ENCODE data around the gene PLEKHA4. TPM values are rescaled to one million over a fixed set of nuclear protein-coding genes. Genes with fewer than 3 reads are reported as not detected.
"Not testable (repeated sequence)": the region's sequence is repeated elsewhere in the genome, so short reads cannot be mapped to it uniquely, and the experiment has no call there.

PLEKHA4 gene
- total and polyA plus RNA-seq, 2 donors (not counting 1 experiment from before 2014, with no cell fraction given), result 4.3 to 6.2 TPM

GRCh38 chr19:48906324-48906723, 37.9 kb upstream of the PLEKHA4 start:
- Histone ChIP-seq H3K4me1 (ENCODE audit: control insufficient read depth in 2 of 2, insufficient read depth in 2 of 2, low read length in 2 of 2) (peaks cover 5 to 14% of the 10 kb centered on the region in 2 donors), H3K9ac (ENCODE audit: low read length) (no peak overlapping the region), H3K27me3 (replicated peaks in 1 of 4; ENCODE audit: control extremely low read depth in 1 of 4, control insufficient read depth in 3 of 4, insufficient read depth in 4 of 4, low read length in 3 of 4) (no peaks in the 10 kb centered on the region), H3K4me3 (ENCODE audit: control extremely low read depth in 1 of 5, extremely low read depth in 1 of 5, insufficient read depth in 1 of 5, low read depth in 2 of 5, low read length in 4 of 5) (no peak overlapping the region), H3K27ac (ENCODE audit: low read length in 2 of 2) (no peak overlapping the region), H3K36me3 (replicated peaks in 1 of 2; ENCODE audit: control extremely low read depth in 1 of 2, control insufficient read depth in 1 of 2, extremely low read depth in 1 of 2, insufficient read depth in 2 of 2, low read length in 1 of 2) (peaks cover 15 to 39% of the 10 kb centered on the region in 2 experiments), H3K79me2 (ENCODE audit: control insufficient read depth, insufficient read depth, low read length) (peaks cover 17% of the 10 kb centered on the region), H3K4me2 (replicated peaks; ENCODE audit: low read depth, low read length, poor library complexity, severe bottlenecking) (no peak overlapping the region), H2AFZ (ENCODE audit: insufficient read depth, low read depth, low read length, poor library complexity, severe bottlenecking) (no peak overlapping the region), H3K9me3 (ENCODE audit: control extremely low read depth in 1 of 3, control insufficient read depth in 2 of 3, insufficient read depth in 1 of 3, low read length in 2 of 3) (no peaks in the 10 kb centered on the region), H4K20me1 (ENCODE audit: control insufficient read depth, insufficient read depth, low read length, poor library complexity, severe bottlenecking) (peaks cover 8% of the 10 kb centered on the region)
- H3K27me3 Mint-ChIP-seq, result no peaks in the 10 kb centered on the region
- no peak overlapping the region for H3K27ac Mint-ChIP-seq
- intact Hi-C loops (cut with micrococcal nuclease), result no loop called here
- H3K9me3 Mint-ChIP-seq (ENCODE audit: insufficient read depth), result no peaks in the 10 kb centered on the region
- DNase-seq, result no peak
- WGBS (ENCODE audit: insufficient coverage), result 100% methylated on average over 1 of the region's 10 CpGs
- ATAC-seq (ENCODE audit: low read depth), result no peak
- ChIA-PET CTCF (no interaction called here), POLR2A (interaction anchor here (0.7 kb wide), 2 partner anchors 47 to 652 kb away, joined by 3 to 6 read pairs; no protein-coding TSS in a partner anchor)
- no peak overlapping the region for H3K4me3 Mint-ChIP-seq
- peaks cover 12% of the 10 kb centered on the region for H3K4me1 Mint-ChIP-seq
- TF ChIP-seq EZH2 (IDR thresholded peaks at IDR 0.05; ENCODE audit: borderline replicate concordance, insufficient read depth, low read depth, low read length, poor library complexity, severe bottlenecking), result no peak
- TF ChIP-seq CTCF (IDR thresholded peaks at IDR 0.05), result no peak

- H3K36me3 ChIP-seq (replicated peaks in 1 of 2; ENCODE audit: control extremely low read depth in 1 of 2, control insufficient read depth in 1 of 2, extremely low read depth in 1 of 2, insufficient read depth in 2 of 2, low read length in 1 of 2), result peaks cover 12 to 34% of the 10 kb centered on the region in 2 experiments
- no peaks in the 10 kb centered on the region for H3K27me3 ChIP-seq (replicated peaks in 1 of 4; ENCODE audit: control extremely low read depth in 1 of 4, control insufficient read depth in 3 of 4, insufficient read depth in 4 of 4, low read length in 3 of 4)
- WGBS (ENCODE audit: insufficient coverage), result 98% methylated on average over 11 of the region's 14 CpGs
- H2AFZ ChIP-seq (ENCODE audit: insufficient read depth, low read depth, low read length, poor library complexity, severe bottlenecking), result no peak overlapping the region
- DNase-seq (no peak), ATAC-seq (ENCODE audit: low read depth) (no peak)
- peaks cover 24% of the 10 kb centered on the region for H3K79me2 ChIP-seq (ENCODE audit: control insufficient read depth, insufficient read depth, low read length)
- no peak for TF ChIP-seq CTCF (IDR thresholded peaks at IDR 0.05)
- no peak for TF ChIP-seq EZH2 (IDR thresholded peaks at IDR 0.05; ENCODE audit: borderline replicate concordance, insufficient read depth, low read depth, low read length, poor library complexity, severe bottlenecking)
- H4K20me1 ChIP-seq (ENCODE audit: control insufficient read depth, insufficient read depth, low read length, poor library complexity, severe bottlenecking), result peaks cover 8% of the 10 kb centered on the region
- no peak overlapping the region for H3K27ac ChIP-seq (ENCODE audit: low read length in 2 of 2)
- Mint-ChIP-seq H3K4me3 (no peak overlapping the region), H3K9me3 (ENCODE audit: insufficient read depth) (no peaks in the 10 kb centered on the region), H3K4me1 (peaks cover 19% of the 10 kb centered on the region), H3K27me3 (no peaks in the 10 kb centered on the region), H3K27ac (no peak overlapping the region)
- no peak overlapping the region for H3K9ac ChIP-seq (ENCODE audit: low read length)
- H3K4me1 ChIP-seq (ENCODE audit: control insufficient read depth in 2 of 2, insufficient read depth in 2 of 2, low read length in 2 of 2), result peaks cover 12 to 21% of the 10 kb centered on the region in 2 donors
- CTCF ChIA-PET, result no interaction called here
- intact Hi-C loops (cut with micrococcal nuclease), result no loop called here
- no peaks in the 10 kb centered on the region for H3K9me3 ChIP-seq (ENCODE audit: control extremely low read depth in 1 of 3, control insufficient read depth in 2 of 3, insufficient read depth in 1 of 3, low read length in 2 of 3)
- H3K4me3 ChIP-seq (ENCODE audit: control extremely low read depth in 1 of 5, extremely low read depth in 1 of 5, insufficient read depth in 1 of 5, low read depth in 2 of 5, low read length in 4 of 5), result no peak overlapping the region
- POLR2A ChIA-PET, result no interaction called here
- H3K4me2 ChIP-seq (replicated peaks; ENCODE audit: low read depth, low read length, poor library complexity, severe bottlenecking), result no peak overlapping the region
Measured at GRCh38 chr19:48905664-48906063, 37.2 kb upstream of the PLEKHA4 start.

GRCh38 chr19:48903788-48904187, 35.4 kb upstream of the PLEKHA4 start:
- H2AFZ ChIP-seq (ENCODE audit: insufficient read depth, low read depth, low read length, poor library complexity, severe bottlenecking); ATAC-seq (ENCODE audit: low read depth); CTCF ChIA-PET; H3K4me3 ChIP-seq (ENCODE audit: control extremely low read depth in 1 of 5, extremely low read depth in 1 of 5, insufficient read depth in 1 of 5, low read depth in 2 of 5, low read length in 4 of 5); H3K9me3 ChIP-seq (ENCODE audit: control extremely low read depth in 1 of 3, control insufficient read depth in 2 of 3, insufficient read depth in 1 of 3, low read length in 2 of 3); H3K27ac ChIP-seq (ENCODE audit: low read length in 2 of 2); H3K9ac ChIP-seq (ENCODE audit: low read length); H3K4me3 Mint-ChIP-seq; H3K27me3 ChIP-seq (replicated peaks in 1 of 4; ENCODE audit: control extremely low read depth in 1 of 4, control insufficient read depth in 3 of 4, insufficient read depth in 4 of 4, low read length in 3 of 4); H3K27me3 Mint-ChIP-seq; intact Hi-C loops (cut with micrococcal nuclease); H3K4me2 ChIP-seq (replicated peaks; ENCODE audit: low read depth, low read length, poor library complexity, severe bottlenecking); H4K20me1 ChIP-seq (ENCODE audit: control insufficient read depth, insufficient read depth, low read length, poor library complexity, severe bottlenecking); H3K27ac Mint-ChIP-seq; DNase-seq; POLR2A ChIA-PET; H3K9me3 Mint-ChIP-seq (ENCODE audit: insufficient read depth): not testable (repeated sequence)
- peaks cover 27% of the 10 kb centered on the region for H3K4me1 Mint-ChIP-seq
- Histone ChIP-seq H3K79me2 (ENCODE audit: control insufficient read depth, insufficient read depth, low read length) (peaks cover 34% of the 10 kb centered on the region), H3K36me3 (replicated peaks in 1 of 2; ENCODE audit: control extremely low read depth in 1 of 2, control insufficient read depth in 1 of 2, extremely low read depth in 1 of 2, insufficient read depth in 2 of 2, low read length in 1 of 2) (peaks cover 10 to 25% of the 10 kb centered on the region in 2 experiments), H3K4me1 (ENCODE audit: control insufficient read depth in 2 of 2, insufficient read depth in 2 of 2, low read length in 2 of 2) (peaks cover 10 to 23% of the 10 kb centered on the region in 2 donors)
